HepG2 (cell line): ENCODE measurements around the gene IFT122. TPM values are rescaled to one million over a fixed set of nuclear protein-coding genes. Genes with fewer than 3 reads are reported as not detected.
A peak's percentile ranks its signal among the peaks of the same experiment; 100 is the strongest.

ENCODE experiments used
- FOXA1 ChIP-seq, 2 experiments: fragments of 450-650 bp in 1 of 2; sonication (generic) in 1 of 2; formaldehyde crosslinking in 1 of 2; IDR thresholded peaks; 2 replicates each; pipeline versions ENCODE4 v1.4.0 to v1.6.1; 2016 to 2020; ENCODE audit warnings: missing genetic modification reagents in 1 of 2
- GLMP ChIP-seq: sonication (generic); formaldehyde crosslinking; IDR thresholded peaks from 2 replicates; pipeline ENCODE4 v1.9.0; 2021; ENCODE audit warnings: missing genetic modification reagents, mild to moderate bottlenecking, borderline replicate concordance
- MEF2D ChIP-seq: sonication (generic); formaldehyde crosslinking; IDR thresholded peaks from 2 replicates; pipeline ENCODE4 v1.5.1; 2020; ENCODE audit warnings: mild to moderate bottlenecking, missing genetic modification reagents
- NR2F6 ChIP-seq, 2 experiments: IDR thresholded peaks; 2 replicates each; pipeline ENCODE4 v1.6.1; 2016; ENCODE audit warnings: antibody characterized with exemption in 1 of 2, mild to moderate bottlenecking in 1 of 2
- SMAD9 ChIP-seq: sonication (generic); formaldehyde crosslinking; IDR thresholded peaks from 2 replicates; pipeline ENCODE4 v1.5.1; 2020; ENCODE audit warnings: mild to moderate bottlenecking, missing genetic modification reagents
- SP140L ChIP-seq: sonication (generic); formaldehyde crosslinking; IDR thresholded peaks from 2 replicates; pipeline ENCODE4 v1.4.0; 2020; ENCODE audit warnings: missing genetic modification reagents, borderline replicate concordance
- SRY ChIP-seq: sonication (generic); formaldehyde crosslinking; IDR thresholded peaks from 2 replicates; pipeline ENCODE4 v1.8.0; 2022; ENCODE audit warnings: mild to moderate bottlenecking, missing genetic modification reagents
- ZBTB7A ChIP-seq: sonication (generic); formaldehyde crosslinking; IDR thresholded peaks from 2 replicates; pipeline ENCODE4 v1.8.0; 2022; ENCODE audit warnings: mild to moderate bottlenecking, missing genetic modification reagents
- ZNF101 ChIP-seq: sonication (generic); formaldehyde crosslinking; IDR thresholded peaks from 2 replicates; pipeline ENCODE4 v1.4.0; 2020; ENCODE audit warnings: mild to moderate bottlenecking, low read depth, missing genetic modification reagents, borderline replicate concordance
- ZNF430 ChIP-seq: sonication (generic); formaldehyde crosslinking; IDR thresholded peaks from 2 replicates; pipeline ENCODE4 v1.9.0; 2021; ENCODE audit warnings: mild to moderate bottlenecking, missing genetic modification reagents
- ZNF543 ChIP-seq: sonication (generic); formaldehyde crosslinking; IDR thresholded peaks from 2 replicates; pipeline ENCODE4 v1.4.0; 2020; ENCODE audit warnings: mild to moderate bottlenecking, missing genetic modification reagents
- ZNF589 ChIP-seq: sonication (generic); formaldehyde crosslinking; conservative IDR thresholded peaks from 2 replicates; pipeline ENCODE4 v1.8.0; 2022; ENCODE audit warnings: mild to moderate bottlenecking, moderate library complexity, missing genetic modification reagents
- ZNF879 ChIP-seq: sonication (generic); formaldehyde crosslinking; IDR thresholded peaks from 2 replicates; pipeline ENCODE4 v1.8.1; 2023; ENCODE audit warnings: missing genetic modification reagents
- polyA plus RNA-seq, 8 experiments: library from polyadenylated mRNA; depleted of rRNA in 3 of 8; stranded (reverse) in 7 of 8; unstranded in 1 of 8; fragments of >200 nt; fragmentation: Illumina TruSeq in 4 of 8; extraction: Trizol in 4 of 8; gene quantifications; 2 replicates each; pipeline versions ENCODE4 v1.2.1 to v1.2.3, GENCODE V29; 2011 to 2016; ENCODE audit warnings: low read depth in 4 of 8, missing spikeins in 1 of 8, mixed read lengths in 1 of 8; ENCODE audit not compliant: insufficient read depth in 1 of 8
- total RNA-seq, 5 experiments: library from RNA; depleted of rRNA; stranded (reverse); fragments of >200 nt; fragmentation: Illumina TruSeq; extraction: Trizol; gene quantifications; 2 replicates each; pipeline ENCODE4 v1.2.3, GENCODE V29; 2016; ENCODE audit warnings: low read depth in 1 of 5
- TF ChIP-seq, protein P1 (sequence below): sonication (generic); formaldehyde crosslinking; IDR thresholded peaks from one replicate; pipeline ENCODE4 v1.5.1; 2020; ENCODE audit warnings: mild to moderate bottlenecking, missing genetic modification reagents; ENCODE audit errors: not compliant biosample characterization
- TF ChIP-seq, protein P2 (sequence below): sonication (generic); formaldehyde crosslinking; IDR thresholded peaks from 2 replicates; pipeline ENCODE4 v1.8.0; 2022; ENCODE audit warnings: mild to moderate bottlenecking, missing genetic modification reagents, moderate library complexity
- TF ChIP-seq, protein P3 (sequence below): sonication (generic); formaldehyde crosslinking; conservative IDR thresholded peaks from 2 replicates; pipeline ENCODE4 v1.8.0; 2022; ENCODE audit warnings: low read depth, missing genetic modification reagents

IFT122 gene
- total and polyA plus RNA-seq, 2 of the 13 experiments (the other 11 are each of a cell fraction or from before 2014, with no cell fraction given), result 10.1 to 10.3 TPM

- TF ChIP-seq SP140L (CRISPR knock-in tag), result no peak
- no peak for TF ChIP-seq ZNF430 (CRISPR knock-in tag)
- TF ChIP-seq, protein P1, sequence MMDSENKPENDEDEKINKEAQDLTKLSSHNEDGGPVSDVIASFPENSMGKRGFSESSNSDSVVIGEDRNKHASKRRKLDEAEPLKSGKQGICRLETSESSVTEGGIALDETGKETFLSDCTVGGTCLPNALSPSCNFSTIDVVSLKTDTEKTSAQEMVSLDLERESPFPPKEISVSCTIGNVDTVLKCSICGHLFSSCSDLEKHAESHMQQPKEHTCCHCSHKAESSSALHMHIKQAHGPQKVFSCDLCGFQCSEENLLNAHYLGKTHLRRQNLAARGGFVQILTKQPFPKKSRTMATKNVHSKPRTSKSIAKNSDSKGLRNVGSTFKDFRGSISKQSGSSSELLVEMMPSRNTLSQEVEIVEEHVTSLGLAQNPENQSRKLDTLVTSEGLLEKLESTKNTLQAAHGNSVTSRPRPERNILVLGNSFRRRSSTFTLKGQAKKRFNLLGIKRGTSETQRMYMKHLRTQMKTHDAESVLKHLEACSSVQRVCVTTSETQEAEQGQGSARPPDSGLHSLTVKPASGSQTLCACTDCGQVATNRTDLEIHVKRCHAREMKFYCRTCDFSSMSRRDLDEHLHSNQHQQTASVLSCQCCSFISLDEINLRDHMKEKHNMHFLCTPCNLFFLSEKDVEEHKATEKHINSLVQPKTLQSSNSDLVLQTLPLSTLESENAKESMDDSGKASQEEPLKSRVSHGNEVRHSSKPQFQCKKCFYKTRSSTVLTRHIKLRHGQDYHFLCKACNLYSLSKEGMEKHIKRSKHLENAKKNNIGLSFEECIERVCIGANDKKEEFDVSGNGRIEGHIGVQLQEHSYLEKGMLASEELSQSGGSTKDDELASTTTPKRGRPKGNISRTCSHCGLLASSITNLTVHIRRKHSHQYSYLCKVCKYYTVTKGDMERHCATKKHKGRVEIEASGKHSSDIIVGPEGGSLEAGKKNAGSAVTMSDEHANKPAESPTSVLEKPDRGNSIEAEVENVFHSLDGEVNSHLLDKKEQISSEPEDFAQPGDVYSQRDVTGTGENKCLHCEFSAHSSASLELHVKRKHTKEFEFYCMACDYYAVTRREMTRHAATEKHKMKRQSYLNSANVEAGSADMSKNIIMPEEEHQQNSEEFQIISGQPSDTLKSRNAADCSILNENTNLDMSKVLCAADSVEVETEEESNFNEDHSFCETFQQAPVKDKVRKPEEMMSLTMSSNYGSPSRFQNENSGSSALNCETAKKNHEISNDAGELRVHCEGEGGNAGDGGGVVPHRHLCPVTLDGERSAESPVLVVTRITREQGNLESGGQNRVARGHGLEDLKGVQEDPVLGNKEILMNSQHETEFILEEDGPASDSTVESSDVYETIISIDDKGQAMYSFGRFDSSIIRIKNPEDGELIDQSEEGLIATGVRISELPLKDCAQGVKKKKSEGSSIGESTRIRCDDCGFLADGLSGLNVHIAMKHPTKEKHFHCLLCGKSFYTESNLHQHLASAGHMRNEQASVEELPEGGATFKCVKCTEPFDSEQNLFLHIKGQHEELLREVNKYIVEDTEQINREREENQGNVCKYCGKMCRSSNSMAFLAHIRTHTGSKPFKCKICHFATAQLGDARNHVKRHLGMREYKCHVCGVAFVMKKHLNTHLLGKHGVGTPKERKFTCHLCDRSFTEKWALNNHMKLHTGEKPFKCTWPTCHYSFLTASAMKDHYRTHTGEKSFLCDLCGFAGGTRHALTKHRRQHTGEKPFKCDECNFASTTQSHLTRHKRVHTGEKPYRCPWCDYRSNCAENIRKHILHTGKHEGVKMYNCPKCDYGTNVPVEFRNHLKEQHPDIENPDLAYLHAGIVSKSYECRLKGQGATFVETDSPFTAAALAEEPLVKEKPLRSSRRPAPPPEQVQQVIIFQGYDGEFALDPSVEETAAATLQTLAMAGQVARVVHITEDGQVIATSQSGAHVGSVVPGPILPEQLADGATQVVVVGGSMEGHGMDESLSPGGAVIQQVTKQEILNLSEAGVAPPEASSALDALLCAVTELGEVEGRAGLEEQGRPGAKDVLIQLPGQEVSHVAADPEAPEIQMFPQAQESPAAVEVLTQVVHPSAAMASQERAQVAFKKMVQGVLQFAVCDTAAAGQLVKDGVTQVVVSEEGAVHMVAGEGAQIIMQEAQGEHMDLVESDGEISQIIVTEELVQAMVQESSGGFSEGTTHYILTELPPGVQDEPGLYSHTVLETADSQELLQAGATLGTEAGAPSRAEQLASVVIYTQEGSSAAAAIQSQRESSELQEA, result peak; percentile 69
- TF ChIP-seq, protein P2, sequence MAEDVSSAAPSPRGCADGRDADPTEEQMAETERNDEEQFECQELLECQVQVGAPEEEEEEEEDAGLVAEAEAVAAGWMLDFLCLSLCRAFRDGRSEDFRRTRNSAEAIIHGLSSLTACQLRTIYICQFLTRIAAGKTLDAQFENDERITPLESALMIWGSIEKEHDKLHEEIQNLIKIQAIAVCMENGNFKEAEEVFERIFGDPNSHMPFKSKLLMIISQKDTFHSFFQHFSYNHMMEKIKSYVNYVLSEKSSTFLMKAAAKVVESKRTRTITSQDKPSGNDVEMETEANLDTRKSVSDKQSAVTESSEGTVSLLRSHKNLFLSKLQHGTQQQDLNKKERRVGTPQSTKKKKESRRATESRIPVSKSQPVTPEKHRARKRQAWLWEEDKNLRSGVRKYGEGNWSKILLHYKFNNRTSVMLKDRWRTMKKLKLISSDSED (CRISPR knock-in tag), result no peak
- TF ChIP-seq, protein P3, sequence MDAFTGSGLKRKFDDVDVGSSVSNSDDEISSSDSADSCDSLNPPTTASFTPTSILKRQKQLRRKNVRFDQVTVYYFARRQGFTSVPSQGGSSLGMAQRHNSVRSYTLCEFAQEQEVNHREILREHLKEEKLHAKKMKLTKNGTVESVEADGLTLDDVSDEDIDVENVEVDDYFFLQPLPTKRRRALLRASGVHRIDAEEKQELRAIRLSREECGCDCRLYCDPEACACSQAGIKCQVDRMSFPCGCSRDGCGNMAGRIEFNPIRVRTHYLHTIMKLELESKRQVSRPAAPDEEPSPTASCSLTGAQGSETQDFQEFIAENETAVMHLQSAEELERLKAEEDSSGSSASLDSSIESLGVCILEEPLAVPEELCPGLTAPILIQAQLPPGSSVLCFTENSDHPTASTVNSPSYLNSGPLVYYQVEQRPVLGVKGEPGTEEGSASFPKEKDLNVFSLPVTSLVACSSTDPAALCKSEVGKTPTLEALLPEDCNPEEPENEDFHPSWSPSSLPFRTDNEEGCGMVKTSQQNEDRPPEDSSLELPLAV, result no peak
- no peak for TF ChIP-seq FOXA1 (IDR thresholded peaks at IDR 0.05)
- TF ChIP-seq FOXA1 (CRISPR knock-in tag; IDR thresholded peaks at IDR 0.05), result peak; percentile 33
- TF ChIP-seq NR2F6 (IDR thresholded peaks at IDR 0.05), result no peak
- TF ChIP-seq NR2F6 (CRISPR knock-in tag; IDR thresholded peaks at IDR 0.05), result no peak
- no peak for TF ChIP-seq ZNF543 (CRISPR knock-in tag)
- no peak for TF ChIP-seq SMAD9 (CRISPR knock-in tag)
- no peak for TF ChIP-seq SRY (CRISPR knock-in tag)
- TF ChIP-seq GLMP (CRISPR knock-in tag), result no peak
- no peak for TF ChIP-seq ZNF879 (CRISPR knock-in tag)
- TF ChIP-seq ZNF101 (CRISPR knock-in tag), result no peak
- TF ChIP-seq MEF2D (CRISPR knock-in tag), result no peak
- TF ChIP-seq ZBTB7A (CRISPR knock-in tag), result peak; percentile 69; the same call in 1 of the 2 replicates
- TF ChIP-seq ZNF589 (CRISPR knock-in tag), result peak; percentile 69
These were observed at the start of gene IFT122, which contains the start of gene MBD4 (continued) for GRCh38 chr3:129439817-129440617.
